KMS-11 (cell line): ENCODE measurements around the gene PRSS8.
A peak's percentile ranks its signal among the peaks of the same experiment; 100 is the strongest.

Experiments used
- H2AFZ ChIP-seq: fragments of 200-600 bp; sonication (generic); 2 replicates; pipeline ENCODE4 v1.6.1; 2016; ENCODE audit warnings: antibody characterized with exemption, mixed run types, low read depth
- H3K27ac ChIP-seq: fragments of 200-600 bp; sonication (generic); 2 replicates; pipeline ENCODE4 v1.6.1; 2016; ENCODE audit warnings: mild to moderate bottlenecking, mixed run types
- H3K27me3 ChIP-seq: fragments of 200-600 bp; sonication (generic); 2 replicates; pipeline ENCODE4 v1.6.1; 2017; ENCODE audit warnings: mild to moderate bottlenecking, low read depth, mixed run types, moderate library complexity; ENCODE audit not compliant: insufficient read depth
- H3K36me3 ChIP-seq: fragments of 200-600 bp; sonication (generic); 2 replicates; pipeline ENCODE4 v1.6.1; 2017; ENCODE audit warnings: mild to moderate bottlenecking, mixed run types; ENCODE audit not compliant: insufficient read depth
- H3K4me1 ChIP-seq: fragments of 200-600 bp; sonication (generic); 2 replicates; pipeline ENCODE4 v1.6.1; 2016; ENCODE audit warnings: mild to moderate bottlenecking, low read depth, mixed run types; ENCODE audit not compliant: poor library complexity, severe bottlenecking
- H3K4me2 ChIP-seq: fragments of 200-600 bp; sonication (generic); 2 replicates; pipeline ENCODE4 v1.7.0; 2016; ENCODE audit warnings: mild to moderate bottlenecking, mixed run types
- H3K4me3 ChIP-seq: fragments of 200-600 bp; sonication (generic); IDR thresholded peaks from 2 replicates; pipeline ENCODE4 v1.6.1; 2017; ENCODE audit warnings: low read depth, low read length, mixed read lengths; ENCODE audit not compliant: insufficient read depth
- H3K79me2 ChIP-seq: fragments of 200-600 bp; sonication (generic); 2 replicates; pipeline ENCODE4 v1.6.1; 2016; ENCODE audit warnings: low read depth, mixed run types; ENCODE audit not compliant: insufficient read depth
- H3K9ac ChIP-seq: fragments of 200-600 bp; sonication (generic); 2 replicates; pipeline ENCODE4 v1.6.1; 2016; ENCODE audit warnings: mild to moderate bottlenecking, mixed run types
- H4K20me1 ChIP-seq: fragments of 200-600 bp; sonication (generic); 2 replicates; pipeline ENCODE4 v1.6.1; 2016; ENCODE audit warnings: mild to moderate bottlenecking, mixed run types; ENCODE audit not compliant: insufficient read depth
- TF ChIP-seq, protein P1 (sequence below): fragments of 200-600 bp; sonication (generic); conservative IDR thresholded peaks from 2 replicates; pipeline ENCODE4 v1.6.1; 2017; ENCODE audit warnings: low read depth, mild to moderate bottlenecking, antibody characterized with exemption, low read length, moderate library complexity, mixed read lengths

PRSS8 gene

DNA sequence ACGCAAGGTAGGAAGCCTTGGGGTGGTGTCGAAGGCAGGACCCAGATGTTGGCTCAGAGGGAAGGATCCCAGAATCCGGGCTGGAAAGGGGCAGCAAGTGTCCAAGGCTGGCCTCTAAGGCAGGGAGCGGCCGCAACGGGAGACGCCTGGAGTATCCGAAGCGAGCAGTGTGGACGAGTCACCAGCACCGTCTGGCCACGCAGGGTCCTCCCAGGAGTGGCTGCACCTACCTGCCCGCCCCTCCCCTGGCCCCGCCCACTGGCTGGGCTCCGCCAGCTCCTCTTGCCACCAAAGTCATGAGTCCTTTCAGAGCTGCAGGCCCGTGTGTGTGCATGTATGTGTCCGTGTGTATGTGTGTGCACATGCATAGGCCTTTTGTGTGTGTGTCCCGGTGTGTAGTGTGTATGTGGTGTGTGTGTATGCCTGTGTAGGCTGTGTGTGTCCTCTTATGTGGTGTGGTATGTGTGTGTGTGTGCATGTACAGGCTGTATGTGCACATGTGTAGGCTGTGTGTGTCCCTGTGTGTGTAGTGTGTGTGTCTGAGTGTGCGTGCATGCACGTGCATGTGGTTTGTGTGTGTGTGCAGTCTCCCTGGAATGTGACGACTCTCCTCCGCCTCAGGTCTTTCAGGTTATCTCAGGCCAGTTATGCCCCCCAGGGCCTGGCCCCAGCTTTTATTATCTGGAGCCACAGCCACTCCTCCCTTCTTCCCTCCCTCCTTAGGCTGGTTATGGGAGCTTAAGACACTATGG, at the start of gene PRSS8:
Gene PRSS8 (minus strand): TSS at position 193 of the 752 bp plus-strand sequence. CDS start 229 bp downstream, outside the sequence.
- H3K27ac ChIP-seq = no peak within 1 kb of the TSS
- H3K36me3 ChIP-seq = no peaks in the 10 kb centered on the region
- H4K20me1 ChIP-seq = no peaks in the 10 kb centered on the region
- TF ChIP-seq, protein P1, sequence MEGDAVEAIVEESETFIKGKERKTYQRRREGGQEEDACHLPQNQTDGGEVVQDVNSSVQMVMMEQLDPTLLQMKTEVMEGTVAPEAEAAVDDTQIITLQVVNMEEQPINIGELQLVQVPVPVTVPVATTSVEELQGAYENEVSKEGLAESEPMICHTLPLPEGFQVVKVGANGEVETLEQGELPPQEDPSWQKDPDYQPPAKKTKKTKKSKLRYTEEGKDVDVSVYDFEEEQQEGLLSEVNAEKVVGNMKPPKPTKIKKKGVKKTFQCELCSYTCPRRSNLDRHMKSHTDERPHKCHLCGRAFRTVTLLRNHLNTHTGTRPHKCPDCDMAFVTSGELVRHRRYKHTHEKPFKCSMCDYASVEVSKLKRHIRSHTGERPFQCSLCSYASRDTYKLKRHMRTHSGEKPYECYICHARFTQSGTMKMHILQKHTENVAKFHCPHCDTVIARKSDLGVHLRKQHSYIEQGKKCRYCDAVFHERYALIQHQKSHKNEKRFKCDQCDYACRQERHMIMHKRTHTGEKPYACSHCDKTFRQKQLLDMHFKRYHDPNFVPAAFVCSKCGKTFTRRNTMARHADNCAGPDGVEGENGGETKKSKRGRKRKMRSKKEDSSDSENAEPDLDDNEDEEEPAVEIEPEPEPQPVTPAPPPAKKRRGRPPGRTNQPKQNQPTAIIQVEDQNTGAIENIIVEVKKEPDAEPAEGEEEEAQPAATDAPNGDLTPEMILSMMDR = no peak
- no peak within 1 kb of the TSS for H3K9ac ChIP-seq
- no peaks in the 10 kb centered on the region for H3K79me2 ChIP-seq
- no peak within 1 kb of the TSS for H3K4me2 ChIP-seq
- no peak within 1 kb of the TSS for H3K4me3 ChIP-seq
- H2AFZ ChIP-seq = no peak within 1 kb of the TSS
- H3K4me1 ChIP-seq = no peaks in the 10 kb centered on the region
- no peaks in the 10 kb centered on the region for H3K27me3 ChIP-seq

DNA sequence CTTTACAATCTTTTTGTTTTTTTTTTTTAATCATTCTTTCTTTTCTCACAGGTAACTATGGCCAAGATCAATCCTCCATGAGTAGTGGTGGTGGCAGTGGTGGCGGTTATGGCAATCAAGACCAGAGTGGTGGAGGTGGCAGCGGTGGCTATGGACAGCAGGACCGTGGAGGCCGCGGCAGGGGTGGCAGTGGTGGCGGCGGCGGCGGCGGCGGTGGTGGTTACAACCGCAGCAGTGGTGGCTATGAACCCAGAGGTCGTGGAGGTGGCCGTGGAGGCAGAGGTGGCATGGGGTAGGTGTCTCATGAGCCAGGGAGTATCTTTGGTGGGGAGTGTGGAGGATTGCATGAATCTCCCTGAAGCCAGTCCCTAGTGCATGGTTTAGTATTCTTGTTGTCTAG, 49.4 kb upstream of the PRSS8 start:
- Histone ChIP-seq H2AFZ (no peak overlapping the region), H3K4me1 (peaks cover 68% of the 10 kb centered on the region), H3K27ac (no peak overlapping the region), H4K20me1 (peaks cover 53% of the 10 kb centered on the region), H3K4me2 (no peak overlapping the region; the same call in 1 of the 2 replicates), H3K4me3 (no peak overlapping the region), H3K79me2 (peaks cover 98% of the 10 kb centered on the region), H3K27me3 (no peaks in the 10 kb centered on the region), H3K36me3 (peaks cover 80% of the 10 kb centered on the region), H3K9ac (no peak overlapping the region)
- TF ChIP-seq, protein P1 = no peak

DNA sequence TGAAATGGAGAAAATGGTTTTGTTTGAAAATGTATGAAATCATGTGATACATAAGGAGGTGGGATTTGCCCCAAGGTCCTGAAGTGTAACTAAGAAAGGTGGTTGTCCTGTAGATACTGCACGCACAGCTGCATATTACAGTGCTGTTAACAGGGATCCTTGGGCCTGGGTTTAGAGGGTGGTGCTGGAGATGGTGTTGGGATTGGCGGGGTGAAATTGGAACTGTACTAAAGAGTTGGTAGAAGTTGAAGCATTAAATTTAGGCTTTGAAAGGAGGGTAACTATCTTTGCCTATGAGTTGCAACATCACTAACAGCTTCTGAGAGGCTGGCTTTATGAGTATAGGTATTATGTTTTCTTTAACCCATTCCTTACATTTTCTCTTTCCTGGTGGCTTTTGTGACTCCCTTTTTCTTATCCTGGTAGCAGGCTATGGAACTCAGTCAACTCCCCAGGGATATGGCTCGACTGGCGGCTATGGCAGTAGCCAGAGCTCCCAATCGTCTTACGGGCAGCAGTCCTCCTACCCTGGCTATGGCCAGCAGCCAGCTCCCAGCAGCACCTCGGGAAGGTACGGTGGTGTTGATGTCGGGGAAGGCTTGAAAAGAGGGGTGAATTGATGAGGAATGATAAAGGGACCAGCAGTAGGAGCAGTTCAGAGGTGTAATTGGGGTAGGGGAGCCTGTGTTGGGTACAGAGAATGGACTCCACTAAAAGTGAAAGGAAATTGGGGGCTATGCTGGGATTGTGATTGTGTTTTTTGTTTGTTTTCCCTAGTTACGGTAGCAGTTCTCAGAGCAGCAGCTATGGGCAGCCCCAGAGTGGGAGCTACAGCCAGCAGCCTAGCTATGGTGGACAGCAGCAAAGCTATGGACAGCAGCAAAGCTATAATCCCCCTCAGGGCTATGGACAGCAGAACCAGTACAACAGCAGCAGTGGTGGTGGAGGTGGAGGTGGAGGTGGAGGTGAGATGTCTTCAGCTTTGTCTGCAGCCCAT, 48.2 kb upstream of the PRSS8 start:
- Histone ChIP-seq H2AFZ (no peak overlapping the region), H4K20me1 (peaks cover 53% of the 10 kb centered on the region), H3K36me3 (peaks cover 68% of the 10 kb centered on the region), H3K4me2 (peak overlapping the region; percentile 98; the same call in 1 of the 2 replicates), H3K4me1 (peaks cover 69% of the 10 kb centered on the region), H3K79me2 (peaks cover 88% of the 10 kb centered on the region), H3K27me3 (no peaks in the 10 kb centered on the region), H3K9ac (no peak overlapping the region), H3K27ac (no peak overlapping the region), H3K4me3 (no peak overlapping the region)
- TF ChIP-seq, protein P1 = no peak

DNA sequence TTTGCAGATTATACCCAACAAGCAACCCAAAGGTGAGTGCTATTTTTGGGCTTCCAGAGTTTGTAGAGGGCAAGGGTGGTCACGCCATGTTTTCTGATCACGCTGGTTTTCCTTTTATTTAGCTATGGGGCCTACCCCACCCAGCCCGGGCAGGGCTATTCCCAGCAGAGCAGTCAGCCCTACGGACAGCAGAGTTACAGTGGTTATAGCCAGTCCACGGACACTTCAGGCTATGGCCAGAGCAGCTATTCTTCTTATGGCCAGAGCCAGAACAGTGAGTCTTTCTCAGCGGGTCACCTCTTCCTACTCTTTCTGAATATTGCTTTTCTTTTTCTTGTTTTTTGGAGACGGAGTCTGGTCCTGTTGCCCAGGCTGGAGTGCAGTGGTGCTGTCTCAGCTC, 46.9 kb upstream of the PRSS8 start:
- Histone ChIP-seq H3K79me2 (peaks cover 74% of the 10 kb centered on the region), H4K20me1 (peaks cover 49% of the 10 kb centered on the region), H2AFZ (no peak overlapping the region), H3K4me1 (peaks cover 70% of the 10 kb centered on the region), H3K4me2 (peak overlapping the region; percentile 98), H3K27me3 (no peaks in the 10 kb centered on the region), H3K36me3 (peaks cover 56% of the 10 kb centered on the region; the same call in 1 of the 2 replicates), H3K9ac (no peak overlapping the region; the same call in 1 of the 2 replicates), H3K27ac (no peak overlapping the region), H3K4me3 (no peak overlapping the region)
- TF ChIP-seq, protein P1 = no peak
